ENCODE measurements around the gene TPRA1.

DNA sequence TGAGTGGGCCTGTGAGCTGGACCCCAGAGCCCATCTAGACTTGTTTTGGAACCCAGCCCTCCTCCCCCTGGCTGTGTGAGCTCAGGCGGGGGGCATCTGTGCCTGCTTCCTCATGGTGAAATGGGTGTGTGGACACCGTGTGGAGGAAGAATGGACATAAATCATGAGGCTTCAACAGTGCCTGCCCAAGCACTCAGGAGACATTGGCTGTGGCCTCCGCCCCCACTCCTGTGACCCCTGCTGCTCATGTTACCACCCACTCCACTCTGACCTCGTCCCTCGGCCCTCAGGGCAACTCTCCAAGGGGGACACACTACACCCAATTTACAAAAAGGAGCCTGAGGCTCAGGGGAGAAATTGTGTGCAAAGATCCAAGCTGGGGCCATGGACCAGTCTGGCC, 16.6 kb downstream of the TPRA1 start:
- TF ChIP-seq, protein P1, sequence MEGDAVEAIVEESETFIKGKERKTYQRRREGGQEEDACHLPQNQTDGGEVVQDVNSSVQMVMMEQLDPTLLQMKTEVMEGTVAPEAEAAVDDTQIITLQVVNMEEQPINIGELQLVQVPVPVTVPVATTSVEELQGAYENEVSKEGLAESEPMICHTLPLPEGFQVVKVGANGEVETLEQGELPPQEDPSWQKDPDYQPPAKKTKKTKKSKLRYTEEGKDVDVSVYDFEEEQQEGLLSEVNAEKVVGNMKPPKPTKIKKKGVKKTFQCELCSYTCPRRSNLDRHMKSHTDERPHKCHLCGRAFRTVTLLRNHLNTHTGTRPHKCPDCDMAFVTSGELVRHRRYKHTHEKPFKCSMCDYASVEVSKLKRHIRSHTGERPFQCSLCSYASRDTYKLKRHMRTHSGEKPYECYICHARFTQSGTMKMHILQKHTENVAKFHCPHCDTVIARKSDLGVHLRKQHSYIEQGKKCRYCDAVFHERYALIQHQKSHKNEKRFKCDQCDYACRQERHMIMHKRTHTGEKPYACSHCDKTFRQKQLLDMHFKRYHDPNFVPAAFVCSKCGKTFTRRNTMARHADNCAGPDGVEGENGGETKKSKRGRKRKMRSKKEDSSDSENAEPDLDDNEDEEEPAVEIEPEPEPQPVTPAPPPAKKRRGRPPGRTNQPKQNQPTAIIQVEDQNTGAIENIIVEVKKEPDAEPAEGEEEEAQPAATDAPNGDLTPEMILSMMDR (IDR thresholded peaks at IDR 0.05) = no peak
- TF ChIP-seq POLR2A (IDR thresholded peaks at IDR 0.05) = no peak
